Stimulated activated CD4-positive, alpha-beta T cell treated with anti-CD3 and anti-CD28 coated beads, TNF-alpha, amount 100 ng/mL, for 1 hour (primary cell): Measurements from ENCODE around the gene TFAP2A.

Experiments used
- DNase-seq, 3 donors: peaks; one replicate each; pipeline ENCODE4 v3.0.0-alpha.2; 2020; ENCODE audit warnings: low read depth in 3 of 3, low spot score in 1 of 3

TFAP2A gene

DNA sequence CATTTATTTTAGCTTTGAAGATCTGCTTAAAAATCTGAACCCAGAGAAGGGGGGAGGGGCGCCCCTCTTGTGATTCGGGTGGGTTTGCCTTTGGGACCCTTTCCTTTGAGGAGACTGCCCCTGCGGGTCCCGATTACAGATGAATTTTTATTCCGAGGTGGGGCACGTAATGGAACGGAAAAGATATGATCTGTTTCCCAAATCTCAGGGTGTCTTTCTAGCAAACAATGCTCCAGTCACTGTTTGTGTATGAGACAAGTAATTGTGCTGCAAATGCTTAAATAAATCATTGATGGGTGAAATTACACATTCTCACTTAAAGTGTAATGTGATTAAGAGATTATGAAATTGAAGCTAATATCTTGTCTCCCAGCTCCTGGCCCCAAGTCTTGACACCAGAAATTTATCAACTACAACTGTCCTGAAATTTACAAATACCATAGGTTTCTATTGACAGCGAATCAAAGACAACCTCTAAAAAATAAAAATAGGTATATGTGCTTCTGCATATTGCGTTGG, 30.7 kb downstream of the TFAP2A start:
- DNase-seq, result no peak

DNA sequence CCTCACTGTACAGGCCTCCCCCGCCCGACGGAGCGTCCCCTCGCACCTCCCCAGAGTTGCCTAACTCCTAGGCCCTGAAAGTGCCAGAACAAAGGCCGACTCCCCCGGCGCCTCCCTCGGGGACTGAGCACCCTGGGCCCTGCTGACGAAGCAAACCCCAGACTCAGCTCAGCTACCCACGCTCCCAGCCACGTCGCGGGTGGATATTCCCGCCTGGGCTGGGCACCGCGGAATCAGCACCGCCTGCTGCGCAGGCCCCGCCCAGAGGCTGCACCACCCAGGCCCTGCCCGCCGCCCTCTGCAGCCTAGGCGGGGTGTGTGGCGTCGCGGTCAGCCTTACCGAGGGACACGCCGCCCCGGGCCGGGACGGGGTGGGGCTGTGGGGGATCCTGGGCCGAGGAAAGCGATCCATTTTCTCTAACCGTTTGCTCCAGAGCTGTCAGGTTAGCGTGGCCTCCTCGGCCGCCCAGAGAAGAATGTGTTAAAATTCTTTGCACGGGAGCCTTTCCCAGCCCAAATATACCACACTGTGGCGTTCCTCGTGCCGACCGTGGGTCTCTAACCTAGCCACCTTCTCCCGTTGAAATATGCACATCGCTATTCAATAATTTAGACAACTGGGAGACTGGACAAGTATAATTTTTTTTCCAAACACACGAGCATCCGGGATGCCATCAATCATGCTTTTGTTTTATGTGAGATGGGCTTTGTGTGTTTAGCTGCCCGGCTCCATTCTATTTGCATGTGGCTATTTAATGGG, 31.4 kb downstream of the TFAP2A start:
- DNase-seq, result no peak

DNA sequence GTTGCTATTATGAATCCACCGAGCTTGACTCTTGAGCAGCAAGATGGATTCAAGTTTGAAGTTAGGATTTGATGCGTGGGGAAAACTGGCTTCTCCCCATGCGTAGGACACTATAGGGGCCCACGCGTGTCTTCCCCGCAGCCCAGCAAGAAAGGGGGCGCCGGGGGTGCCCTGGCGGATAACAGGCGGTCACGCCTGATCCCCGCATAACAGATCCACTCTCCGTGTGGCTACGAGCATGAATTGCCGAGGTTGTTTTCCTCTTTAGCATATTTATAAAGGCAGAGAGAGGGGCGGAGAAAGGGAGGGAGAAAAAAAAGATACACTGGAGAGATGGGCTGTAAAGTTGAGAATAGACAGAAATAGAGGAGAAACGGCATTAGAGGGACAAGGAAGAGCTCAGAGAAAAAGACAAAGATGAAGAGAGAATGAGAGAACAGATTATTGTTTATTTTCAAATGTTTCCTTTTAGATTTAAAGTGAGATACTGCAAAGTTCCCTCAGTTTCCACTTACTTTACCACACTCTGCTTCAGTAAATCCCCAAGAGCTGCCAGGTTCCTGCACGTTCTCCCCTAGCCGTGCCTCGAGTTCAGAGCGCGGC, 32.0 kb downstream of the TFAP2A start:
- DNase-seq, result no peak

DNA sequence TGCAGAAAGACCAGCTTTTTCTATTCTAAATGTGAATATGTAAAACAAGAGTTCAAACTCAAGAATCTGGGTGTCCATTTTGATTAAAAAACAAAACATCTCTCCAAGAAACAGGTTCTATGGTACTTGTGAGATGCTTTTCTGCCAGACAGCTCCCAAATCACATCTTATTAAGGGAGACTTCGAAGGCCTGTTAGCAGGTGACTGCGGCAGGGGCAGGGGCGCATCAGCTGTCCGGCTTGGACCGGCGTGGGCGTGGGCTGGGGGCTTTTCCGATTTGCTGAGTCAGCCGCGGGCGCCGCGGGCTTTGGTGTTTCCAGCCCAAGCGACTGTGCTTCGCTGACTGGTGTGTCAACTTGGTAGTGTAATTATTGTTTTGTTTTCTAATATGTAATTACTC, 32.6 kb downstream of the TFAP2A start:
- no peak for DNase-seq

DNA sequence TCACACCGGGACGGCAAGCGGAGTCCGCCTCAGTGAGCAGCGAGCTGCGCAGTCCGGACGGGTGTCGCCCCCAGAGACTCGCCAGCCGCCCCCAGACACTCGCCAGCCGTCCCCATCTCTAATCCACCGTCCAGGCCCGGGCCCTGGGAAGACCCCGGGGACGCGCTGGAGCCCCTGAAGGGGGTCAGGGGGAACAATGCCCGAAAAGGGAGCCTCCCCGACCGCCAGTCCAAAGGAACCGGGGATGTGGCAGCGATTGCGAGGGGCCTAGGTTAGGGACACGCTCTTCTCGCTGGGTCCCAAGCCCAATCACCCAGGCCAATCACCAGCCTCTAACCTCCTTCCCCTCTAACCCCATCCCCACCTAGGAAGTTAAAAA, 33.1 kb downstream of the TFAP2A start:
- DNase-seq, result no peak

DNA sequence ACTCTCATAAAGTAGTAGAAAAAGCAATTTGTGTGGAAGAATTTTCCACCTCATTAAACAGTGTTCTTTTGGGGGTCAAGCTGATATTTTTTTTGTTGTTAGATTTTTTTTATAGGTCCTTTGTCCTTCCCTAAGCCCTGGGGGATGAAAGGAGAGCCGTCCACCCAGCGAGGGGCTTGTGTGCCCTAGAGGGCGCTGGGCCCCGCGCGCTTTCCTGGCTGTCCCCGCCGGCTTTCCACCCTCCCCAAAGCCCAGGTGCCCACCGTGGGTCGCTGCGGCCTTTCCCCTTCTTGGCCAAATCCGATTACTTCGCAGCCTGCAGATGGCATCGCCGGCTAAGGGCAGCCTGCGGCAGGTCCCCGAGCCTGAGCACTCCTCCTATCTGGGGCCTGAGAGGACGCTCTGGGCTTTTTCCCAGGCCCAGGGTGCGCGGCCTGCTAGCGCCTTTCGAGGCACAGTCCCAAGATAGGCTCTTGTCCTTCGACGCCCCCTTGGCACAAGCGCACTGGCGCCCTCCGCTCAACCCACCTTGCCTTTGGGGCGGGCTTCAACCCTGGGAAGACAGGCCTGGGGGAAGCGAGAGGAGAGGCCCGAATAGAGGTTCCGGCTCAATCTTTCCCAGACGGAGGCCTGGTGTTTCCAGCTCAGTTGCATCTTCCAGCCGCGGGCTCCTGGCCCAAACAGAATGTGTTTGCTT, 33.6 kb downstream of the TFAP2A start:
- DNase-seq, result no peak

DNA sequence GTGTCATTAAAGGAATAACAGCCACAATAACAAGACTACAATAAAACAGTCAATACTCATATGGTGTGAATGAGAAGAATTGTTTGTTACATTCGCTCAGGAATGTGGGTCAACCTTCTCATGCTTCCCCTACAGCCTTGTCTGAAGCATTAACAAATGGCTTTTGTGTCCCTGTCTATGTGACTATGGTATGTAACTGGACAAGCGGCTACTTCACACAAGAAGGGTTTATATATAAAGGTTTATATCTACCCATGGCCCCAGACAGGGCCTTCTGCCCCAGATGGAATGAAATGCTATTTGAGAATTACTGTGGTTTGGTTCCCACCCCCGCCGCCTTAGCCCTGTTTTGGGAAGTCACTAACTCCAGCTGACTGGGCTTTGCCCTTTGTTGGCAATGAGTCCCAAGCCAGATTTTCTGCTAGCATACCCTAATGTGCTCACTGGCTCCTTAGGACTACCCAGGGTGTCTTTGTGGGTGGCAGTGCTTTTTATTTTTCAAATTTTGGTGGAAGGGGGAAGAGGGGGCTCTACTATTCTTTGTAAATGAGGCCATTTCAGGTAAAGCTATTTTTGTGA, 39.4 kb downstream of the TFAP2A start:
- DNase-seq, result no peak

DNA sequence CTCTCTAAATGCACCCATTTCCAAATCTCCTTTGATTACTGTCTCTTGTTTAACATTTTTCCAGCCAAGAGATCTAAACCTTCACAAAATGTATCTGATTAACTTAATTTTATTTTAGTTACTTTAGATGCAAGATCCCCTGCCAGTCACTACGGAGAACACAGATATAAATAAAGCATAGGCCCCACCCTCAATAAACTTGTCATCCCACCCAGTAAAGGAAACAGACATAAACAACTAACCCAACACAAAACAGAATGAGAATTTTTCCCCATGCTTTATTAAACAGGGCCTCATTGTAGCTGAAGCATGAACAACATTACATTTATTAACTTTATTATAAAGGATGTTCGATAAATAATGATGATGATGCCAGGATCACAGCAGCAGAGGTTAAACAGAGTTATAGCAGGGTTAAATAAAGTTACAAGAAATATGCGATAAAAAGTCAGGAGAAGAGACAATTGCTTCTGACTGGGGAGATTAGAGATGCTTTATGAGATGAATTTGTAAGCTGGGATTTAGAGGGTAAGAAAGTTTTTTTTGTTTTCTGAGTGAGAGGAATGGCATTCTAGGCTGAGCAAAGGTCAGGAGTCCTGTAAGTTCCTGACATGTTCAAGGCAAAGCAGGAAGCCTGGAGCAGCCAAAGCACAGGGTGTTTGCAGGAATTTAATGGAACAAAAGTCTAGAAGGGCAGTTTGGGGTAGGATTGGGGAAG, 41.1 kb downstream of the TFAP2A start:
- no peak for DNase-seq

DNA sequence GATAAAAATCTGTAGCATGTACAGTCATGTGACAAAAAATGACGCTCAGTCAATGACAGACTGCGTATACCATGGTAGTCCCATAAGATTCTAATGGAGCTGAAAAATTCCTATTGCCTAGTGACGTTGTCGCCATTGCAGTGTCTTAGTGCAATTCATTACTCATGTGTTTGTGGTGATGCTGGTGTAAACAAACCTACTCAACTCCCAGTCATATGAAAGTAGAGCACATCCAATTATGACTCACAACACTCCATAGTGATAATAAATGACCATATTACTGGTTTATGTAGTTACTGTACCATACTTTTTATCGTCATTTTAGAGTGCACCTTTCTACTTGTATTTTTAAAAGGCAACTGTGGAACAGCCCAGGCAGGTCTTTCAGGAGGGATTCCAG, 45.0 kb downstream of the TFAP2A start:
- no peak for DNase-seq

DNA sequence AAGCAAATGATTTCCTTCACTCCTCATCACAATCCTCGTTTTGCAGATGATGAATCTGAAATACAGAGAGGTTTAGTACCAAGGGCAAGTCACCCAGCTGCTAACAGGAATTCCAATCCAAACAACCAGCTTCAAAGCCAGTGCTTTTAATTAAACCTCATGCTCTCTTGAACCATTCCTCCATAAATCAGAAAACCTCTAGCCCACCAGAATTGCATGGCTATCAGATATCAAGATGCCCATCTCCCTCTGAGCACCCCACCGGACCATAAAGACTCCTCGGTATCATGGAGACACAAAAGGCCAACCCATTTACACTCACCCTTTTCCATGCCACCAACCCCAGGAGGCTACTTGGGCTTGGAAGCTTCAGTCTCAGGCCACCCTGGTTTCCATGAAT, 46.0 kb downstream of the TFAP2A start:
- no peak for DNase-seq

DNA sequence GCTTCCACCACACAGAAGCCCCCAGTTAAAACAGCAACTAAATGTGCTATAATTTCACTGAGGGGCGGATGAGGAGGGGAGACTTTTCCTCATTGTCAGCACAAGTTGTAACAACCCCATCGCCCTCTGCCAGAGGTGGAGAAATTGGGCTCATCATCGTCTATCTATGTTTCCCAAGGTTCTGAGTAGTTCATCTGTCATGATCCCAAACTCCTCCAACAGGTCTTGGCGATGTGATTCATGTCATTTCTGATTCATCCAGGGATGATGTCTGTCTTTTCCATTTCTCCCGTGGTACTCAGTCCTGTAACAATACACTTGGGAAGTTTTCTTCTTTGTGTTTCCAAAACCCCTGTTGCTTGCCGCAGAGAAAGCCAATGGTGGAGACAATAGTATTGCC, 51.0 kb downstream of the TFAP2A start:
- DNase-seq, result no peak

DNA sequence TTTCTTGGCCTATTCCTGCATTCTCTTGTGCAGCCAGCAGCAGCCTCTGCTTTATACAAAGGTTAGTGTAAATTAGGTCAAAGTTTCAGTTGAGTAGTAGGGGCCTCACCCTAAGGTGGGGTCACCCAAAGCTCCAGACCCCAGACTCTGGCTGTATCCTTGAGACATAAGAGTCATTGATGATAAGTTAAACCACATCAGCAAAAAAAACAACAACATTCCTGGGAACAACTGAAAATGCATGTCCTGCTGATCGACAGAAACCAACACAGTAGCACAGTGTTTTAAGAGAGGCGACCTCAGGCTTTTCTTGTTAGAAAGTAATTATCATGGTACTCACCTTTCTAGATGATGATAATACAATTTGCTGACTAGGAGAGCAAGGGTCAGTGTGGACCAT, 52.6 kb downstream of the TFAP2A start:
- no peak for DNase-seq

DNA sequence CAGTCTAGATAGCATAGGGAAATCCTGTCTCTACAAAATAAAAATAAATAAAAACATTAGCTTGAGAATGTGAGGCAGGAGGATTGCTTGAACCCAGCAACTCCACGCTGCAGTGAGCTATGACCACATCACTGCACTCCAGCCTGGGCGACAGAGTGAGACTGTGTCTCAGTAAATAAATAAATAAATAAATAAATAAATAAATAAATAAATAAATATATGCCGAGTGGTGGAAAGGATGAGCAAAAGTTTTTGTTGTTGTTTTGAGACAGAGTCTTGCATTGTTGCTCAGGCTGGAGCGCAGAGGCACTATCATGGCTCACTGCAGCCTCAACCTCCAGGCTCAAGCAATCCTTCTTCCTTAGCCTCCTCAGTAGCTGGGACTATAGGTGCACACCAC, 53.4 kb downstream of the TFAP2A start:
- no peak for DNase-seq

DNA sequence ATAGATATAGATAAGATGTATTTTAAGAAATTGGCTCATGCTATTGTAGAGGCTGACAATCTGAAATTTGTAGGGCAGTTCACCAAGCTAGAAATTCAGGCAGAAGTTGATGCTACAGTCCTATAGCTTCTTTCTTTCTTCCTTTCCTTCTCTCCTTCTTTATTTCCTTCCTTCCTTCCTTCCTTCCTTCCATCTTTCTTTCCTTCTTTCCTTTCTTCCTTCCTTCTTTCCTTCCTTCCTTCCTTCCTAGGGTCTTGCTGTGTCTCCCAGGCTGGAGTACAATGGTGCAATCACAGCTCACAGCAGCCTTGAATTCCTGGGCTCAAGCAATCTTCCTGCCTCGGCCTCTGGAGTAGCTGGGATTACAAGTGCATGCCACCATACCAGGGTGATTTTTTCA, 55.3 kb downstream of the TFAP2A start:
- DNase-seq, result no peak

DNA sequence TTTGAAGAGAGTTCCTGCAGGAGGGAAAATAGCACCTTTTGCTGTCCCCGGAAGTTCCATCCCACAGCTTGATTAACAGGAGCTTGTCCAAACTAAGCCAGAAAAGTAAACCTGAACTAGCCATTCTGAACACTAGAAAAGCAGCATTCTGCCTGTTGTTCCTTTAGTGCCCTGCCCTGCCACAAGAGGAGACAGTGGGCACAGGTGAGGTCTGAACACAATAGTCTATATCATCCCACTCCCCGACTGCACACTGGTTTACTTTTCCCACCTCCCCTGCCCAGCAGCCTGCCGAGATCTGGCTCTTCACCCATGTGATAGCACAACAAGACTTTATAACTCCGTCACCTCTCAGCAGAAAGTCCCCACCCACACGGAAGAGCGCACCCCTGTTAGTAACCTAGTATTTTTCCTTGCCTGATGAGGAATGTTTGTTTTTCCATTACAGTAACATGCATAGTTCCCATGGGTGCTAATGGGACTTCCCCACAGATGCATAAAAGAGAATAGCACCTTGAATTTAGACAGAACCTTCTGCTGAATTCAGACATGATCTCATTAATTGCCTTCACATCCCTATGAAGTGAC, 59.7 kb downstream of the TFAP2A start:
- no peak for DNase-seq

DNA sequence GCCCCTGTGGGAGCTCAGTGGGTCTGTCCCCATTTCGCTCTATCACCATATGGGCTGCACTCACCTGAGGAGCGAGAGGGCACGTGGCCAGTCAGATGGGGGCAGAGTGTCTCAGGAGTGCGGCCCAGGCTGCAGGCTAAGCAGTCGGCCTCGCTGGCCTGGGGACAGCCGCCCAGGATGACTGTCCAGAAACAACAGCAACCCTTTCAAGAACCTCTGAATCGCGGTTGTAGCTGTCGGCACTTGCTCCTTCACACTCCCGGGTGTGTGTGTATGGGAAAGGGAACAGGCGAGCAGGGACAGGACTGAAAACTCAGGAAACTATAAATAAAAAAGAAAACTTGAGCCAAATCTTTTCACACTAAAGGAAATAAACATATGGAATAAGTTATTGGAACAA, 63.1 kb downstream of the TFAP2A start:
- DNase-seq, result no peak

DNA sequence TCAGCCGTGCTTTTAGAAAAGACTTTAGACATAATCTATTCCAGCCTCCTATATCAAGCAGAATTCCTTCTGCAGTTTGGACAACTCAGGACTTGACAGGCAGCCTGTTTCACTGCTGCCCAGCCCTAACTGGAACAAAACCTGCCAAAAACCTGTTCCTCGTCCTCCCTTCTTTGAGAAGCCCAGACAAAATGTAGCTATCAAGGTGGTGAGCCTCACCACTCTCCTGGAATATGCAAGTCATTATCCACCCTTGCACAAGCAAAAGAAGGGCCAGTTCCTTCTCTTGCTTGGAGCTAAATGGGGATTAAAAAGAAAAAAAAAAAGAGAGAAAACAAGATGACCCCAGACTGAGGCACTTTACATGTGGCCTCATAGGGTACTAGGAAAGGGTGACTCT, 64.2 kb downstream of the TFAP2A start:
- no peak for DNase-seq

DNA sequence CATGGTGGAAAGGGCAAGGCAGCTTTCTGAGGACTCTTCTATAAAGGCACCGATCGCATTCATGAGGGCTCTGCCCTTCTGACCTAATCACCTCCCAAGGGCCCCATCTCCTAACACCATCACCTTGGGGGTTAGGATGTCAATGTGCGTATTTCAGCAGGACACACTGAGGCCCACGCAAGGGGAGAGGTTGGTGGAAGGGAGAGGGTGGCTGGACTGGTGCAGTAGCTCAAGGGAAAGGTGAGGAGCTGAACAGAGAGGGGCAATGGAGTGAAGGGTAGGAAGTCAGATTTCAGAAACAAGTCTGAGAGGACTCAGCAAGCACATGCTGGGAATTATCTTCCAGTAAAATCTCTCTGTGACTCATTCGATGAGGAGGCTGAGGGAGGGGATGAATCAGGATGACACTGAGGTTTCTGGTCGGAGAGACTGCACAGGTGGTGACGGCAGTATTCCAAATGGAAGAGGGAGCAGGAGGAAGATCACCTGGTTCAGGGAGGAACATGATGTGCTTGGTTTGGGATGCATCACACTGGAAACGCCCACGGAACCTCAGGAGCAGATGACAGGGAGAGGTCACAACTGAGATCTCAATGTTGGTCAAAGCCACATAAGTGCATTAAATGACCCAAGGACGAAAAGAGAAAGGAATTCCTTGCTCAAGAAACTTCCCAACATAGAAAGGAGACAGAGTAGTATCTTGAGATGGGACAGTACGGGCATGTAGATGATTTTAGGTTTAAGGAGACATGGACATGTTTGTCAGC, 67.1 kb downstream of the TFAP2A start:
- DNase-seq, result no peak
